ENCODE results near the gene PLS3. TPM values are rescaled to one million over a fixed set of nuclear protein-coding genes. Genes with fewer than 3 reads are reported as not detected.

The PLS3 gene
- total RNA-seq, 1 experiment from 2014 or later, result 96.7 TPM

DNA sequence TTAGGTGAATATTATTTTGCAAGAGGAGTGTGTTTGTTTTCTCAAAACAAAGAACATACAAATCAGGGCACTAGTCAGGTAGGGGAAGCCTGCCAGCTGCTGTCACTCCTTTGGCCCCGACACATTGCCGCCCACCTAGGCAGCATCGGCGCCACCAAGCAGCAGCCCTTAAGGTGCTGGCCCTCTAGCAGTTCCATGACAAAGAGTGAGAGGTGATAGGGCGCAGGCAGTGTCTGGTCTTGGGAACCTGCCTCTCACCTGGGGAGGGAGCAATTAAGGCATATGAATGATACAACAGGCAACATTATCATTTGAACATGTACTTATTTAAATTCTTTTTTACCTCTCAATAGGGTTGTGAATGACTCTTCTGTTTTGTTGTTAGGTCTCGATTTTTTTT, 135.1 kb downstream of the PLS3 start:
- no peak overlapping the region for H3K4me3 Mint-ChIP-seq

DNA sequence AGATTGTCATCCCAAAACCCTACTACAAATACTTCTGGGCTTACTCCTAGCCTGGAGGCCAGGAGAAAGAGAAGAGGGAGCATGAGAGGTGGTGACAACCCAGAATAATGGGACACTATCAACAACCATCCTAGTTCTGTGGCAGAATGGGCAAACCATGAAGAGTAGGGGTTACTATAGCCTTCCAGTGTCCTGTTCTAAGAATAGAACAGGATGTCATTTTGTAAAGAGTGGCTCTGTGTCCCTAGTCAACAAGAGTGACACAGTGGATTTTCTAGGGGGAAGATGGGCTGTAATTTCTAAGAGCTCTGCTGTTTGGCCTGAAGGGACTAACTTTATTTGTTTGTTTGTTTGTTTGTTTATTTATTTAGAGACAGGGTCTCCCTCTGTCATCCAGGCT, 136.0 kb downstream of the PLS3 start:
- ChIA-PET POLR2A (no interaction called here), CTCF (interaction anchor here (0.6 kb wide), 1 partner anchor 24 kb away, joined by 3 read pairs; no protein-coding TSS in a partner anchor)
- Mint-ChIP-seq H3K9me3 (no peaks in the 10 kb centered on the region), H3K27me3 (ENCODE audit: low read depth) (no peaks in the 10 kb centered on the region), H3K4me3 (no peak overlapping the region), H3K36me3 (no peaks in the 10 kb centered on the region), H3K4me1 (peaks cover 42% of the 10 kb centered on the region), H3K27ac (peak overlapping the region; percentile 68; the same call in 1 of the 2 replicates)
- TF ChIP-seq ZNF263 (CRISPR knock-in tag; IDR thresholded peaks at IDR 0.05; ENCODE audit: low read depth) (no peak), FOXP1 (CRISPR knock-in tag; IDR thresholded peaks at IDR 0.05; ENCODE audit: borderline replicate concordance) (no peak), JAZF1 (CRISPR knock-in tag; IDR thresholded peaks at IDR 0.05) (no peak), RELA (CRISPR knock-in tag; IDR thresholded peaks at IDR 0.05; ENCODE audit: borderline replicate concordance) (no peak), GABPB1 (CRISPR knock-in tag; IDR thresholded peaks at IDR 0.05) (no peak)
- TF ChIP-seq, protein P1, sequence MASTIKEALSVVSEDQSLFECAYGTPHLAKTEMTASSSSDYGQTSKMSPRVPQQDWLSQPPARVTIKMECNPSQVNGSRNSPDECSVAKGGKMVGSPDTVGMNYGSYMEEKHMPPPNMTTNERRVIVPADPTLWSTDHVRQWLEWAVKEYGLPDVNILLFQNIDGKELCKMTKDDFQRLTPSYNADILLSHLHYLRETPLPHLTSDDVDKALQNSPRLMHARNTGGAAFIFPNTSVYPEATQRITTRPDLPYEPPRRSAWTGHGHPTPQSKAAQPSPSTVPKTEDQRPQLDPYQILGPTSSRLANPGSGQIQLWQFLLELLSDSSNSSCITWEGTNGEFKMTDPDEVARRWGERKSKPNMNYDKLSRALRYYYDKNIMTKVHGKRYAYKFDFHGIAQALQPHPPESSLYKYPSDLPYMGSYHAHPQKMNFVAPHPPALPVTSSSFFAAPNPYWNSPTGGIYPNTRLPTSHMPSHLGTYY (CRISPR knock-in tag; IDR thresholded peaks at IDR 0.05), result no peak
- TF ChIP-seq, protein P2, sequence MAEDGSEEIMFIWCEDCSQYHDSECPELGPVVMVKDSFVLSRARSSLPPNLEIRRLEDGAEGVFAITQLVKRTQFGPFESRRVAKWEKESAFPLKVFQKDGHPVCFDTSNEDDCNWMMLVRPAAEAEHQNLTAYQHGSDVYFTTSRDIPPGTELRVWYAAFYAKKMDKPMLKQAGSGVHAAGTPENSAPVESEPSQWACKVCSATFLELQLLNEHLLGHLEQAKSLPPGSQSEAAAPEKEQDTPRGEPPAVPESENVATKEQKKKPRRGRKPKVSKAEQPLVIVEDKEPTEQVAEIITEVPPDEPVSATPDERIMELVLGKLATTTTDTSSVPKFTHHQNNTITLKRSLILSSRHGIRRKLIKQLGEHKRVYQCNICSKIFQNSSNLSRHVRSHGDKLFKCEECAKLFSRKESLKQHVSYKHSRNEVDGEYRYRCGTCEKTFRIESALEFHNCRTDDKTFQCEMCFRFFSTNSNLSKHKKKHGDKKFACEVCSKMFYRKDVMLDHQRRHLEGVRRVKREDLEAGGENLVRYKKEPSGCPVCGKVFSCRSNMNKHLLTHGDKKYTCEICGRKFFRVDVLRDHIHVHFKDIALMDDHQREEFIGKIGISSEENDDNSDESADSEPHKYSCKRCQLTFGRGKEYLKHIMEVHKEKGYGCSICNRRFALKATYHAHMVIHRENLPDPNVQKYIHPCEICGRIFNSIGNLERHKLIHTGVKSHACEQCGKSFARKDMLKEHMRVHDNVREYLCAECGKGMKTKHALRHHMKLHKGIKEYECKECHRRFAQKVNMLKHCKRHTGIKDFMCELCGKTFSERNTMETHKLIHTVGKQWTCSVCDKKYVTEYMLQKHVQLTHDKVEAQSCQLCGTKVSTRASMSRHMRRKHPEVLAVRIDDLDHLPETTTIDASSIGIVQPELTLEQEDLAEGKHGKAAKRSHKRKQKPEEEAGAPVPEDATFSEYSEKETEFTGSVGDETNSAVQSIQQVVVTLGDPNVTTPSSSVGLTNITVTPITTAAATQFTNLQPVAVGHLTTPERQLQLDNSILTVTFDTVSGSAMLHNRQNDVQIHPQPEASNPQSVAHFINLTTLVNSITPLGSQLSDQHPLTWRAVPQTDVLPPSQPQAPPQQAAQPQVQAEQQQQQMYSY (CRISPR knock-in tag; IDR thresholded peaks at IDR 0.05), result no peak
- TF ChIP-seq, protein P3, sequence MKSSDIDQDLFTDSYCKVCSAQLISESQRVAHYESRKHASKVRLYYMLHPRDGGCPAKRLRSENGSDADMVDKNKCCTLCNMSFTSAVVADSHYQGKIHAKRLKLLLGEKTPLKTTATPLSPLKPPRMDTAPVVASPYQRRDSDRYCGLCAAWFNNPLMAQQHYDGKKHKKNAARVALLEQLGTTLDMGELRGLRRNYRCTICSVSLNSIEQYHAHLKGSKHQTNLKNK (CRISPR knock-in tag; IDR thresholded peaks at IDR 0.05), result no peak
- no peak for DNase-seq (ENCODE audit: low spot score)
- ATAC-seq, result no peak

More for the DNA sequence above, 135.1 kb downstream of the PLS3 start:
- Mint-ChIP-seq H3K36me3 (no peaks in the 10 kb centered on the region), H3K4me1 (peaks cover 44% of the 10 kb centered on the region), H3K9me3 (no peaks in the 10 kb centered on the region), H3K27me3 (ENCODE audit: low read depth) (no peaks in the 10 kb centered on the region), H3K27ac (peak overlapping the region; percentile 97)
- ChIA-PET POLR2A (no interaction called here), CTCF (no interaction called here)
- ATAC-seq, result peak; percentile 80
- no peak for DNase-seq (ENCODE audit: low spot score)
- TF ChIP-seq FOXK1 (CRISPR knock-in tag; IDR thresholded peaks at IDR 0.05) (0 out of 2 replicates have a peak, but pooled peaks have one; percentile 42), TEAD1 (CRISPR knock-in tag; IDR thresholded peaks at IDR 0.05) (no peak), SMAD4 (CRISPR knock-in tag; IDR thresholded peaks at IDR 0.05) (no peak), NR2C2 (CRISPR knock-in tag; IDR thresholded peaks at IDR 0.05) (no peak)
- TF ChIP-seq, protein P4, sequence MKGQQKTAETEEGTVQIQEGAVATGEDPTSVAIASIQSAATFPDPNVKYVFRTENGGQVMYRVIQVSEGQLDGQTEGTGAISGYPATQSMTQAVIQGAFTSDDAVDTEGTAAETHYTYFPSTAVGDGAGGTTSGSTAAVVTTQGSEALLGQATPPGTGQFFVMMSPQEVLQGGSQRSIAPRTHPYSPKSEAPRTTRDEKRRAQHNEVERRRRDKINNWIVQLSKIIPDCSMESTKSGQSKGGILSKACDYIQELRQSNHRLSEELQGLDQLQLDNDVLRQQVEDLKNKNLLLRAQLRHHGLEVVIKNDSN (CRISPR knock-in tag; IDR thresholded peaks at IDR 0.05), result no peak
- TF ChIP-seq, protein P5, sequence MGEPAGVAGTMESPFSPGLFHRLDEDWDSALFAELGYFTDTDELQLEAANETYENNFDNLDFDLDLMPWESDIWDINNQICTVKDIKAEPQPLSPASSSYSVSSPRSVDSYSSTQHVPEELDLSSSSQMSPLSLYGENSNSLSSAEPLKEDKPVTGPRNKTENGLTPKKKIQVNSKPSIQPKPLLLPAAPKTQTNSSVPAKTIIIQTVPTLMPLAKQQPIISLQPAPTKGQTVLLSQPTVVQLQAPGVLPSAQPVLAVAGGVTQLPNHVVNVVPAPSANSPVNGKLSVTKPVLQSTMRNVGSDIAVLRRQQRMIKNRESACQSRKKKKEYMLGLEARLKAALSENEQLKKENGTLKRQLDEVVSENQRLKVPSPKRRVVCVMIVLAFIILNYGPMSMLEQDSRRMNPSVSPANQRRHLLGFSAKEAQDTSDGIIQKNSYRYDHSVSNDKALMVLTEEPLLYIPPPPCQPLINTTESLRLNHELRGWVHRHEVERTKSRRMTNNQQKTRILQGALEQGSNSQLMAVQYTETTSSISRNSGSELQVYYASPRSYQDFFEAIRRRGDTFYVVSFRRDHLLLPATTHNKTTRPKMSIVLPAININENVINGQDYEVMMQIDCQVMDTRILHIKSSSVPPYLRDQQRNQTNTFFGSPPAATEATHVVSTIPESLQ (CRISPR knock-in tag; IDR thresholded peaks at IDR 0.05), result no peak

DNA sequence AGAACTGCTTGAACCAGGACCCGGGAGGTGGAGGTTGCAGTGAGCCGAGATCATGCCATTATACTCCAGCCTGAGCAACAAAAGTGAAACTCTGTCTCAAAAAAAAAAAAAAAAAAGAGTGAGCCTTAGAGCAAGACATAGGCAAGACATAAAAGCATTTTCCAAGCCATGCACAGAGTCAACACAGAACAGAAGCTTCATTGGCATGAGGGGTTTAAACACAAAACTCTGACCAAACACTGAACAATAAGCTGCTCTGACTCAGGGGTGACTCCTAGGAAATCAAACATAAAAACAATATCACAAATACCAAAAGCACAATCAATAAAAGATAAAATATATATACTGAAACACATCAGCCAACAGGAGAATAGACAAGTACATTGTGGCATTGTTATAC, 136.8 kb downstream of the PLS3 start:
- ChIA-PET POLR2A (no interaction called here), CTCF (interaction anchor here (0.7 kb wide), 1 partner anchor 1535 kb away, joined by 4 read pairs; no protein-coding TSS in a partner anchor)
- H3K27me3 Mint-ChIP-seq (ENCODE audit: low read depth), result peaks cover under 1% of the 10 kb centered on the region; the same call in 1 of the 2 replicates
- TF ChIP-seq CREB1 (CRISPR knock-in tag; IDR thresholded peaks at IDR 0.05), result no peak
- TF ChIP-seq NR2C2 (CRISPR knock-in tag; IDR thresholded peaks at IDR 0.05), result no peak
- no peak for TF ChIP-seq NFYB (CRISPR knock-in tag; conservative IDR thresholded peaks at IDR 0.05; ENCODE audit: low read depth)
- TF ChIP-seq, protein P6, sequence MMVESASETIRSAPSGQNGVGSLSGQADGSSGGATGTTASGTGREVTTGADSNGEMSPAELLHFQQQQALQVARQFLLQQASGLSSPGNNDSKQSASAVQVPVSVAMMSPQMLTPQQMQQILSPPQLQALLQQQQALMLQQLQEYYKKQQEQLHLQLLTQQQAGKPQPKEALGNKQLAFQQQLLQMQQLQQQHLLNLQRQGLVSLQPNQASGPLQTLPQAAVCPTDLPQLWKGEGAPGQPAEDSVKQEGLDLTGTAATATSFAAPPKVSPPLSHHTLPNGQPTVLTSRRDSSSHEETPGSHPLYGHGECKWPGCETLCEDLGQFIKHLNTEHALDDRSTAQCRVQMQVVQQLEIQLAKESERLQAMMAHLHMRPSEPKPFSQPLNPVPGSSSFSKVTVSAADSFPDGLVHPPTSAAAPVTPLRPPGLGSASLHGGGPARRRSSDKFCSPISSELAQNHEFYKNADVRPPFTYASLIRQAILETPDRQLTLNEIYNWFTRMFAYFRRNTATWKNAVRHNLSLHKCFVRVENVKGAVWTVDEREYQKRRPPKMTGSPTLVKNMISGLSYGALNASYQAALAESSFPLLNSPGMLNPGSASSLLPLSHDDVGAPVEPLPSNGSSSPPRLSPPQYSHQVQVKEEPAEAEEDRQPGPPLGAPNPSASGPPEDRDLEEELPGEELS (CRISPR knock-in tag; IDR thresholded peaks at IDR 0.05), result no peak
- TF ChIP-seq NFE2L1 (CRISPR knock-in tag; IDR thresholded peaks at IDR 0.05), result no peak
- no peak for TF ChIP-seq CREM (CRISPR knock-in tag; IDR thresholded peaks at IDR 0.05)
- TF ChIP-seq TP53 (CRISPR knock-in tag; IDR thresholded peaks at IDR 0.05), result no peak
- TF ChIP-seq, protein P3 (CRISPR knock-in tag; IDR thresholded peaks at IDR 0.05), result no peak
- TF ChIP-seq ATF1 (CRISPR knock-in tag; IDR thresholded peaks at IDR 0.05), result no peak
- TF ChIP-seq GABPB1 (CRISPR knock-in tag; IDR thresholded peaks at IDR 0.05), result no peak
- no peak for TF ChIP-seq ZNF138 (CRISPR knock-in tag; conservative IDR thresholded peaks at IDR 0.05)
- TF ChIP-seq FOXJ3 (CRISPR knock-in tag; IDR thresholded peaks at IDR 0.05; ENCODE audit: borderline replicate concordance), result no peak

More for the DNA sequence above, 136.8 kb downstream of the PLS3 start:
- no peaks in the 10 kb centered on the region for H3K36me3 Mint-ChIP-seq
- no peak overlapping the region for H3K4me3 Mint-ChIP-seq
- H3K4me1 Mint-ChIP-seq, result peaks cover 41% of the 10 kb centered on the region
- no peak for ATAC-seq
- no peaks in the 10 kb centered on the region for H3K9me3 Mint-ChIP-seq
- no peak for DNase-seq (ENCODE audit: low spot score)
- no peak overlapping the region for H3K27ac Mint-ChIP-seq

Data from WTC11 (cell line).